ENCODE results near the gene MRPL4. TPM values are rescaled to one million over a fixed set of nuclear protein-coding genes. Genes with fewer than 3 reads are reported as not detected.

Gene MRPL4
- polyA plus RNA-seq, 1 donor (not counting 4 experiments of a cell fraction or from before 2014, with no cell fraction given), result 29.4 TPM

DNA sequence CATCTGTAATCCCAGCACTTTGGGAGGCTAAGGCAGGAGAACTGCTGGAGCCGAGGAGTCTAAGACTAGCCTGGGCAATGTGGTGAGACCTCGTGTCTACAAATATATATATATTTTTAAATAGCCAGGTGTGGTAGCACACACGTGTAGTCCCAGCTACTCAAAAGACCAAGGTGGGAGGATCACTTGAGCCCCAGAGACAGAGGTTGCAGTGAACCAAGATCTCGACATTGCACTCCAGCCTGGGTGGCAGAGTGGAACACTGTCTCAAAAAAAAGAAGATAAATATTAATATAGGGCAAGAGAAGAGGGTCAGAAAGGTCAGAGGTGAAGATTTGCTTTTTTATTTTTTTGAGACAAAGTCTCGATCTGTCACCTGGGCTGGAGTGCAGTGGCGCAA is 5.5 kb upstream of the MRPL4 start:
- DNase-seq (ENCODE audit: low read depth, low spot score), result no peak
- no peaks in the 10 kb centered on the region for H3K79me2 ChIP-seq (ENCODE audit: control insufficient read depth, insufficient read depth, low read length)
- dilution Hi-C loops (cut with MboI; ENCODE audit: extremely low pct_ligation_motif_present, low sequenced_read_pairs), result no loop called here
- no peaks in the 10 kb centered on the region for H3K9me1 ChIP-seq (ENCODE audit: control insufficient read depth, extremely low read depth, insufficient read depth, low read length)
- no peak for FAIRE-seq
- H3K4me2 ChIP-seq (ENCODE audit: control insufficient read depth, extremely low read depth, insufficient read depth, low read depth, low read length), result no peak overlapping the region
- H3K36me3 ChIP-seq (ENCODE audit: control insufficient read depth in 2 of 2, extremely low read depth in 1 of 2, insufficient read depth in 2 of 2, low read length in 2 of 2), result no peaks in the 10 kb centered on the region
- no peaks in the 10 kb centered on the region for H4K20me1 ChIP-seq (ENCODE audit: control insufficient read depth, extremely low read depth, insufficient read depth, low read length)
- no peak overlapping the region for H3K4me3 ChIP-seq (ENCODE audit: control insufficient read depth in 2 of 3, extremely low read depth in 1 of 3, insufficient read depth in 2 of 3, low read depth in 1 of 3, low read length in 3 of 3)
- H3K4me1 ChIP-seq (ENCODE audit: control insufficient read depth, extremely low read depth, insufficient read depth, low read length), result peaks cover 7% of the 10 kb centered on the region
- H3K27me3 ChIP-seq (ENCODE audit: control insufficient read depth, extremely low read depth, insufficient read depth, low read length), result no peaks in the 10 kb centered on the region
- no peaks in the 10 kb centered on the region for H3K9me3 ChIP-seq (ENCODE audit: control insufficient read depth, low read depth, low read length)
- no peak overlapping the region for H2AFZ ChIP-seq (ENCODE audit: control insufficient read depth, low read length)
- no peak overlapping the region for H3K9ac ChIP-seq (ENCODE audit: control insufficient read depth, extremely low read depth, insufficient read depth, low read length)
- TF ChIP-seq CTCF (optimal IDR thresholded peaks at IDR 0.05 in 1 of 3, IDR thresholded peaks at IDR 0.05 in 1 of 3, conservative IDR thresholded peaks at IDR 0.05 in 1 of 3; ENCODE audit: extremely low read depth in 1 of 3, insufficient read depth in 2 of 3, low read length in 3 of 3), result no peak
- TF ChIP-seq EZH2 (IDR thresholded peaks at IDR 0.05; ENCODE audit: low read length), result no peak
- no peak overlapping the region for H3K27ac ChIP-seq (ENCODE audit: control insufficient read depth, insufficient read depth, low read length)

DNA sequence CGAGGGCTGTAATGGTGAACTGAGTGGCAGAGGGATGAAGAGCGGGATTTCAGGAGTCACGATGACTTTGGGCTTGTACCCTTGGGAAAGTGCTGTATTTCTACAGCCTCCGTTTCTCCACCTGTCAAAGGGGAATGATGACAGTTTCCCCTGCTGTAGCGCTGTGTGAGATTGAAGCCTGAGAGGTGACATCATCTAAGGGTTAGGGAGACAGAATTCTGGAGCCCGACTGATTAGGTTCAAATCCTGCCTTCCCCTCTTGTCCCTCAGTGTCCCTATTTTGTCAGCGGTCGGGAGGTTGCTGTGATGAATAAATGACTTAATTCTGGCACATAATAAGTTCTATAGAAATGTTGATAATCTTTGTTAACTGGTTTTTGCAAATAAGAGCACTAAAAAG is 693 bp downstream of the MRPL4 start:
- FAIRE-seq, result no peak

More for the DNA sequence above, 693 bp downstream of the MRPL4 start:
- Histone ChIP-seq H2AFZ (ENCODE audit: control insufficient read depth, low read length) (peak overlapping the region; percentile 100), H3K27ac (ENCODE audit: control insufficient read depth, insufficient read depth, low read length) (peak overlapping the region; percentile 88), H3K36me3 (ENCODE audit: control insufficient read depth in 2 of 2, extremely low read depth in 1 of 2, insufficient read depth in 2 of 2, low read length in 2 of 2) (peaks cover 16 to 18% of the 10 kb centered on the region in 2 experiments), H3K9ac (ENCODE audit: control insufficient read depth, extremely low read depth, insufficient read depth, low read length) (peak overlapping the region; percentile 91), H3K79me2 (ENCODE audit: control insufficient read depth, insufficient read depth, low read length) (peaks cover 16% of the 10 kb centered on the region), H3K4me3 (ENCODE audit: control insufficient read depth in 2 of 3, extremely low read depth in 1 of 3, insufficient read depth in 2 of 3, low read depth in 1 of 3, low read length in 3 of 3) (peak overlapping the region; percentile 66 to 98 (median 74)), H3K4me1 (ENCODE audit: control insufficient read depth, extremely low read depth, insufficient read depth, low read length) (peaks cover 11% of the 10 kb centered on the region), H3K4me2 (ENCODE audit: control insufficient read depth, extremely low read depth, insufficient read depth, low read depth, low read length) (peak overlapping the region; percentile 73), H3K9me1 (ENCODE audit: control insufficient read depth, extremely low read depth, insufficient read depth, low read length) (no peaks in the 10 kb centered on the region), H3K27me3 (ENCODE audit: control insufficient read depth, extremely low read depth, insufficient read depth, low read length) (no peaks in the 10 kb centered on the region), H4K20me1 (ENCODE audit: control insufficient read depth, extremely low read depth, insufficient read depth, low read length) (no peaks in the 10 kb centered on the region), H3K9me3 (ENCODE audit: control insufficient read depth, low read depth, low read length) (no peaks in the 10 kb centered on the region)
- TF ChIP-seq CTCF (optimal IDR thresholded peaks at IDR 0.05 in 1 of 3, IDR thresholded peaks at IDR 0.05 in 1 of 3, conservative IDR thresholded peaks at IDR 0.05 in 1 of 3; ENCODE audit: extremely low read depth in 1 of 3, insufficient read depth in 2 of 3, low read length in 3 of 3) (no peak), EZH2 (IDR thresholded peaks at IDR 0.05; ENCODE audit: low read length) (no peak)
- DNase-seq (ENCODE audit: low read depth, low spot score), result no peak
- dilution Hi-C loops (cut with MboI; ENCODE audit: extremely low pct_ligation_motif_present, low sequenced_read_pairs), result no loop called here
